Panc1 (cell line): ENCODE measurements around the gene OASL.

ENCODE experiments used
- SIN3A ChIP-seq: IDR thresholded peaks from 2 replicates; pipeline ENCODE4 v1.6.1; 2012; ENCODE audit warnings: low read depth, mild to moderate bottlenecking, low read length, moderate library complexity, borderline replicate concordance; ENCODE audit not compliant: insufficient read depth
- TF ChIP-seq, protein P1 (sequence below): fragments of 450-650 bp; IDR thresholded peaks from 2 replicates; pipeline ENCODE4 v1.5.1; 2017; ENCODE audit warnings: mild to moderate bottlenecking

DNA sequence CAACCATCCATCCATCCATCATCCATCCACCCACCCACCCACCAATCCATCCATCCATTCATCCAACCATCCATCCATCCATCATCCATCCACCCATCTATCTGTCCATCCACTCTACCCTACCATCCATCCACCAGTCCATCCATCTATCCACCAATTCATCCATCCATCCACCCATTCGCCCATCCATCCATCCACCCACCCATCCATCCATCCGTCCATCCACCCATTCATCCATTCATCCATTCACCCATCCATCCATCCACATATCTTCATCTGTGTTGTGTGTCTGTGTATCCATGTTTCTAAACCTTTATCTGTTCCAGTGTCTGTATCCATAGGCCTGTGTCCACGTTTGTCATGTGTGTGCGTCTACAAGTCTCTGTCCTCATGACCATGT lies 50.8 kb downstream of the OASL start:
- TF ChIP-seq, protein P1, sequence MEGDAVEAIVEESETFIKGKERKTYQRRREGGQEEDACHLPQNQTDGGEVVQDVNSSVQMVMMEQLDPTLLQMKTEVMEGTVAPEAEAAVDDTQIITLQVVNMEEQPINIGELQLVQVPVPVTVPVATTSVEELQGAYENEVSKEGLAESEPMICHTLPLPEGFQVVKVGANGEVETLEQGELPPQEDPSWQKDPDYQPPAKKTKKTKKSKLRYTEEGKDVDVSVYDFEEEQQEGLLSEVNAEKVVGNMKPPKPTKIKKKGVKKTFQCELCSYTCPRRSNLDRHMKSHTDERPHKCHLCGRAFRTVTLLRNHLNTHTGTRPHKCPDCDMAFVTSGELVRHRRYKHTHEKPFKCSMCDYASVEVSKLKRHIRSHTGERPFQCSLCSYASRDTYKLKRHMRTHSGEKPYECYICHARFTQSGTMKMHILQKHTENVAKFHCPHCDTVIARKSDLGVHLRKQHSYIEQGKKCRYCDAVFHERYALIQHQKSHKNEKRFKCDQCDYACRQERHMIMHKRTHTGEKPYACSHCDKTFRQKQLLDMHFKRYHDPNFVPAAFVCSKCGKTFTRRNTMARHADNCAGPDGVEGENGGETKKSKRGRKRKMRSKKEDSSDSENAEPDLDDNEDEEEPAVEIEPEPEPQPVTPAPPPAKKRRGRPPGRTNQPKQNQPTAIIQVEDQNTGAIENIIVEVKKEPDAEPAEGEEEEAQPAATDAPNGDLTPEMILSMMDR, result no peak
- TF ChIP-seq SIN3A, result no peak
